ENCODE data around the gene TSKU. TPM values are rescaled to one million over a fixed set of nuclear protein-coding genes. Genes with fewer than 3 reads are reported as not detected.

Gene TSKU
- total RNA-seq, 4 donors from 2014 or later: 32.0 to 80.7 (median 63.4) TPM

DNA sequence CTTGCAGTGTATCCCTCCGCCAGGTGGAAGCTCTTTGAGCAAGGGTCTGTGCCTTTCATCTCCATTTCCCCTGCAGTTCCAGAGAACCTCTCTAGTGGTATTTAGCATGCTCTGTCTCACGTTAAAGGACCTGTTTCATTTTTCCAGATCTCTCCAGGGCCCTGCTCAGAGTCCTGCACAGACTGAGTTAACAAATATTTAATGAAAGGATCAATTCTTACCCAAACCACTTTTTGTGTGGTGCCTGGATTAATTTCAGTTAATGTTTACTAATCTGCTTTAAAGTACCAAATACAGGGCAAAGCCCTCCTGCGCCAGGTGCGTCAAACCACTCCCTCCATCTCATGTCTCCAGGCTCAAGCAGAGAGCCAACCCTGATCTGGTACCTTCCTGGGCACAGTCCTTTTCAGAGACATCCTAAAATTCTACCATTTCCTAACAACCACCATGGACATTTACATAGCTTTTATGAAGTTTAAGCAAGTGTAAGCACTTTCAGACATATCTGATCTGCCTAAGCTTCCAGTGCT, 58.8 kb downstream of the TSKU start:
- Histone ChIP-seq H3K27me3 (no peaks in the 10 kb centered on the region), H3K27ac (no peak overlapping the region), H3K36me3 (no peaks in the 10 kb centered on the region), H3K4me1 (peaks cover 2 to 28% (median 10%) of the 10 kb centered on the region in 4 donors), H3K4me3 (no peak overlapping the region), H3K9me3 (no peaks in the 10 kb centered on the region)
- intact Hi-C loops (cut with DNase I; ENCODE audit: low total_unique reads): no loop called here
- in situ Hi-C loops (cut with MboI; ENCODE audit: low pct_ligation_motif_present in 1 of 4, low pct_unique_long_range_greater_than_20kb in 1 of 4, low sequenced_read_pairs in 3 of 4): no loop called here
- WGBS, 2 donors (ENCODE audit: low coverage in 1 of 2): 85 to 100% methylated on average over 3 to 4 of the region's 4 CpGs
- no peak for DNase-seq
- TF ChIP-seq, protein P1, sequence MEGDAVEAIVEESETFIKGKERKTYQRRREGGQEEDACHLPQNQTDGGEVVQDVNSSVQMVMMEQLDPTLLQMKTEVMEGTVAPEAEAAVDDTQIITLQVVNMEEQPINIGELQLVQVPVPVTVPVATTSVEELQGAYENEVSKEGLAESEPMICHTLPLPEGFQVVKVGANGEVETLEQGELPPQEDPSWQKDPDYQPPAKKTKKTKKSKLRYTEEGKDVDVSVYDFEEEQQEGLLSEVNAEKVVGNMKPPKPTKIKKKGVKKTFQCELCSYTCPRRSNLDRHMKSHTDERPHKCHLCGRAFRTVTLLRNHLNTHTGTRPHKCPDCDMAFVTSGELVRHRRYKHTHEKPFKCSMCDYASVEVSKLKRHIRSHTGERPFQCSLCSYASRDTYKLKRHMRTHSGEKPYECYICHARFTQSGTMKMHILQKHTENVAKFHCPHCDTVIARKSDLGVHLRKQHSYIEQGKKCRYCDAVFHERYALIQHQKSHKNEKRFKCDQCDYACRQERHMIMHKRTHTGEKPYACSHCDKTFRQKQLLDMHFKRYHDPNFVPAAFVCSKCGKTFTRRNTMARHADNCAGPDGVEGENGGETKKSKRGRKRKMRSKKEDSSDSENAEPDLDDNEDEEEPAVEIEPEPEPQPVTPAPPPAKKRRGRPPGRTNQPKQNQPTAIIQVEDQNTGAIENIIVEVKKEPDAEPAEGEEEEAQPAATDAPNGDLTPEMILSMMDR (IDR thresholded peaks at IDR 0.05): no peak
- TF ChIP-seq EP300 (IDR thresholded peaks at IDR 0.05; ENCODE audit: low read depth): no peak
- TF ChIP-seq POLR2AphosphoS5 (IDR thresholded peaks at IDR 0.05): no peak
- TF ChIP-seq POLR2A (IDR thresholded peaks at IDR 0.05): no peak

DNA sequence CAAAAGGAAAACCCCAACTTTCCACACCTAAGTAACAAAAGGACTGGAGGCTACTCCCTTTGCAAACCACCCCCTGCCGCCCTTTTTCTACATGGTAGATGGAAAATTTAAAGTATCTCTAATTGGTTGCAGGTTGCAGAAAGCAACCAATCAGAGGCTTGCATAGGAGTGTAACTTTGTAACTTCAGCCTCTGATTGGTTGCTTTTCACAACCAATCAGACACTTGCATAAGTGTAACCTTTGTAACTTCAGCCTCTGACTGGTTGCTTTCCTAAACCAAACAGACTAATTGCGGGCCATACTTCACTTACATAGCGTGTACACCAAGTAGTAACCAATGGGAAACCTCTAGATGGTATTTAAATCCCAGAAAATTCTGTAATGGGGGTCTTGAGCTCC, 60.8 kb downstream of the TSKU start:
- in situ Hi-C loops (cut with MboI; ENCODE audit: low pct_ligation_motif_present in 1 of 4, low pct_unique_long_range_greater_than_20kb in 1 of 4, low sequenced_read_pairs in 3 of 4): no loop called here

DNA sequence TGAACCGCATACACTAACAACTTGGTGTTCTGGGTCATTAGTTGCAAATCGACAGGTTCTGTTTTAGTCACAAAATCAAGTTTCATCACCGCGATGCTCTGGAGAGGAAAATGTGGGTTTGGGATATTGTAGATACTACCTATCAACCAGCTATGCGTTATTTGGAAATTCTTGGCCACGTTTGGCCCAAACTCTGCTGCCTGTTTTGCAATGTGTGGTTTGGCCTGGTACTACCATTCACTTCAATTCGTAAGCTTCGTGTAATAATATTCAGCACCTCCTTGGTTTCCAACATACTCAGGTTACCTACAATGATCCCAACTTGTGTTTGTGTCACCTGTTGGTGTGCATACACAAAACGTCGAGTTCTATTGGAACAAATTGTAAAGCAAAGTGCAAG, 61.4 kb downstream of the TSKU start:
- Histone ChIP-seq H3K4me1 (peaks cover 0 to 7% (median 2%) of the 10 kb centered on the region in 4 donors), H3K9me3 (no peaks in the 10 kb centered on the region), H3K27me3 (no peaks in the 10 kb centered on the region), H3K27ac (peak overlapping the region in 2 of 4 donors; percentile 11 to 49), H3K36me3 (no peaks in the 10 kb centered on the region), H3K4me3 (no peak overlapping the region)
- in situ Hi-C loops (cut with MboI; ENCODE audit: low pct_ligation_motif_present in 1 of 4, low pct_unique_long_range_greater_than_20kb in 1 of 4, low sequenced_read_pairs in 3 of 4) (no loop called here), intact Hi-C loops (cut with DNase I; ENCODE audit: low total_unique reads) (no loop called here)
- 82 to 83% methylated on average over 5 to 10 of the region's 10 CpGs for WGBS, 2 donors (ENCODE audit: low coverage in 1 of 2)
- DNase-seq: no peak
- TF ChIP-seq POLR2A (IDR thresholded peaks at IDR 0.05) (no peak), POLR2AphosphoS5 (IDR thresholded peaks at IDR 0.05) (no peak), EP300 (IDR thresholded peaks at IDR 0.05; ENCODE audit: low read depth) (no peak)
- TF ChIP-seq, protein P1 (IDR thresholded peaks at IDR 0.05): no peak

More for the DNA sequence above, 60.8 kb downstream of the TSKU start:
- H3K9me3 ChIP-seq: no peaks in the 10 kb centered on the region
- H3K4me3 ChIP-seq: no peak overlapping the region
- peaks cover 0 to 13% (median 4%) of the 10 kb centered on the region in 4 donors for H3K4me1 ChIP-seq
- 90 to 98% methylated on average over 2 to 3 of the region's 3 CpGs for WGBS, 2 donors (ENCODE audit: low coverage in 1 of 2)
- DNase-seq: no peak
- H3K27me3 ChIP-seq: no peaks in the 10 kb centered on the region
- intact Hi-C loops (cut with DNase I; ENCODE audit: low total_unique reads): no loop called here
- H3K27ac ChIP-seq: no peak overlapping the region
- TF ChIP-seq POLR2A (IDR thresholded peaks at IDR 0.05): no peak
- TF ChIP-seq POLR2AphosphoS5 (IDR thresholded peaks at IDR 0.05): no peak
- TF ChIP-seq, protein P1 (IDR thresholded peaks at IDR 0.05): no peak
- TF ChIP-seq EP300 (IDR thresholded peaks at IDR 0.05; ENCODE audit: low read depth): no peak
- no peaks in the 10 kb centered on the region for H3K36me3 ChIP-seq

DNA sequence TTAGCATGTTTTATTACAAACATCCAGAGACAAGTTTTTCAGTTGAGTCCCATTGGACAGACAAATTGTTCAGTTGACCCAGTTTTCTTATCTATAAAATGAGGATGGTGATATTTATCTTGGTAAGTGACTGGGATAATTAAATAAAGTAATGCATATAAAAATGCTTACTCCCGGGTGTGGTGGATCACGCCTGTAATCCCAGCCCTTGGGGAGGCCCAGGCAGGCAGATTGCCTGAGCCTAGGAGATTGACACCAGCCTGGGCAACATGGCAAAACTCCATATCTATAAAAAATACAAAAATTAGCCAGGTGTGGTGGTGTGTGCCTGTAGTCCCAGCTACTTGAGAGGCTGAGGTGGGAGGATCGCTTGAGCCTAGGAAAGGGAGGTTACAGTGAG, 61.9 kb downstream of the TSKU start:
- 73% methylated on average over 3 of the region's 3 CpGs; no CpG with 5 or more reads in 1 of the 2 donors for WGBS, 2 donors (ENCODE audit: low coverage in 1 of 2)
- intact Hi-C loops (cut with DNase I; ENCODE audit: low total_unique reads) (no loop called here), in situ Hi-C loops (cut with MboI; ENCODE audit: low pct_ligation_motif_present in 1 of 4, low pct_unique_long_range_greater_than_20kb in 1 of 4, low sequenced_read_pairs in 3 of 4) (no loop called here)
- DNase-seq: peak; percentile 52
- no peaks in the 10 kb centered on the region for H3K9me3 ChIP-seq
- H3K36me3 ChIP-seq: no peaks in the 10 kb centered on the region
- peaks cover 0 to 3% (median 0%) of the 10 kb centered on the region in 4 donors for H3K4me1 ChIP-seq
- H3K4me3 ChIP-seq: no peak overlapping the region
- no peak for TF ChIP-seq POLR2AphosphoS5 (IDR thresholded peaks at IDR 0.05)
- TF ChIP-seq, protein P1 (IDR thresholded peaks at IDR 0.05): no peak
- no peak for TF ChIP-seq EP300 (IDR thresholded peaks at IDR 0.05; ENCODE audit: low read depth)
- TF ChIP-seq POLR2A (IDR thresholded peaks at IDR 0.05): no peak
- H3K27ac ChIP-seq: peak overlapping the region in 3 of 4 donors; percentile 15 to 49 (median 26)
- no peaks in the 10 kb centered on the region for H3K27me3 ChIP-seq

Measured in transverse colon (tissue), 4 donors.